Measurements from ENCODE around the gene WDR4. TPM values are rescaled to one million over a fixed set of nuclear protein-coding genes. Genes with fewer than 3 reads are reported as not detected.

The WDR4 gene
- total and polyA plus RNA-seq, 9 of the 15 experiments (the other 6 are each of a cell fraction or from before 2014, with no cell fraction given), result 5.4 to 95.4 (median 32.1) TPM

DNA sequence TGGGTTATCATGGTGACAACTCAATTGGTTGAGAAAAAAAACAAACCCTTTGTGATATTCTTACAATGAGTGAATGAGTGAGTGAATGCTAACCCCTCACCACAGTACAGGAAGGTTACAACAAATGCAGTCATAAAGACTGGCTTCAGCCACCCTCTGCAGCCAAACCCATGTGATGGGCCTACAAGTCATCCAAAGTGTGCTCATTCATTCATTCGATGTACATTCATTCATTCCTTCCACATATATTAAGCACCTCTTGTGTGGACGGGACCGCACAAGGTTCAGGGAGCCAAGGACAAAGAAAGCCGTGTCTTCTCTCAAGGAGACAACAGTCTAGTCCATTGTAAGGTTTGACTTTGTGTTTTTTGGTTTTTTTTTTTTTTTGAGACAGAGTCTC lies 49.4 kb downstream of the WDR4 start:
- TF ChIP-seq NR2F6 (CRISPR knock-in tag; IDR thresholded peaks at IDR 0.05) (no peak), ZNF24 (IDR thresholded peaks at IDR 0.05) (peak; percentile 87)
- Histone ChIP-seq H3K9me3 (replicated peaks; ENCODE audit: control insufficient read depth, insufficient read depth, low read depth, low read length) (no peaks in the 10 kb centered on the region), H3K4me3 (no peak overlapping the region), H3K36me3 (ENCODE audit: control insufficient read depth, insufficient read depth, low read length) (no peaks in the 10 kb centered on the region), H3K4me2 (ENCODE audit: insufficient read depth, low read length) (no peak overlapping the region), H3K9ac (ENCODE audit: insufficient read depth in 1 of 2, low read depth in 2 of 2, low read length in 2 of 2) (no peak overlapping the region), H3K9me1 (ENCODE audit: control insufficient read depth, insufficient read depth, low read length) (no peaks in the 10 kb centered on the region), H2AFZ (ENCODE audit: low read depth, low read length) (no peak overlapping the region), H3K27me3 (ENCODE audit: control insufficient read depth in 2 of 2, insufficient read depth in 2 of 2, low read length in 2 of 2) (peaks cover 2 to 5% of the 10 kb centered on the region in 2 experiments; a peak in 2 of 5 replicates), H3K4me1 (replicated peaks in 1 of 2; ENCODE audit: control insufficient read depth in 2 of 2, insufficient read depth in 2 of 2, low read length in 2 of 2) (no peaks in the 10 kb centered on the region; a peak in 2 of 5 replicates), H3K79me2 (ENCODE audit: control insufficient read depth, insufficient read depth, low read length) (no peaks in the 10 kb centered on the region), H4K20me1 (replicated peaks; ENCODE audit: control insufficient read depth, insufficient read depth, low read length) (peaks cover 11% of the 10 kb centered on the region; the same call in 1 of the 2 replicates), H3K27ac (ENCODE audit: extremely low read depth, low read depth, low read length) (no peak overlapping the region)
- BruUV-seq (replicated peaks), result no TSS peak
- POLR2A ChIA-PET, result no interaction called here
- no peak for FAIRE-seq
- ATAC-seq, result no peak
- in situ Hi-C loops (cut with MboI) (no loop called here), intact Hi-C loops (cut with micrococcal nuclease) (no loop called here)
- CTCF ChIA-PET (ENCODE audit: low intra/inter-chr PET ratio), result interaction anchor here (0.5 kb wide), 1 partner anchor 520 kb away, joined by 4 read pairs; no protein-coding TSS in a partner anchor
- WGBS (ENCODE audit: insufficient coverage, low coverage, missing lambda C conversion rate), result 27% methylated on average over 4 of the region's 4 CpGs
- DNase-seq (ENCODE audit: extremely low read depth in 1 of 4, low spot score in 3 of 4), result no peak

DNA sequence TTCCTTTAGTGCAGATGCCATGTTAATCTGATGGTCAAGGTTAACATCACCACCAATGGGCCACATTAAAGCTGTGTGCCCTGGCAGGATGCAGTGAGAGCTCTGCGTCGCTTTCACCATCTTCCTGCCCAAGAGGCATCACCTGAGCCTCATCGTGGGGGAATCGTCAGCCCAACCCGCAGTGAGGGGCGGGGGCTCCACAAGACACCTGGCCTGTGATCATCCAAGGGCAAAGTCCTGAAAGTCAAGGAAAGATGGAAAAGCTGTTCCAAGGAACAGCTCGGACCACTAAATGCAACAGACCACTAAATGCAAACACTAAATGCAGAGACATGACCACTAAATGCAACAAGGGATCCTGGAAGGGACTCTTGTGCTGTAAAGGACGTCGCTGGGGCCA lies 49.9 kb downstream of the WDR4 start:
- no peaks in the 10 kb centered on the region; a peak in 2 of 5 replicates for H3K4me1 ChIP-seq (replicated peaks in 1 of 2; ENCODE audit: control insufficient read depth in 2 of 2, insufficient read depth in 2 of 2, low read length in 2 of 2)
- in situ Hi-C loops (cut with MboI) (no loop called here), intact Hi-C loops (cut with micrococcal nuclease) (no loop called here)
- DNase-seq (ENCODE audit: extremely low read depth in 1 of 4, low spot score in 3 of 4) (no peak), FAIRE-seq (no peak), ATAC-seq (no peak)
- no peak overlapping the region for H3K9ac ChIP-seq (ENCODE audit: insufficient read depth in 1 of 2, low read depth in 2 of 2, low read length in 2 of 2)
- no peak overlapping the region for H3K4me2 ChIP-seq (ENCODE audit: insufficient read depth, low read length)
- H3K4me3 ChIP-seq, result no peak overlapping the region
- no peaks in the 10 kb centered on the region for H3K9me1 ChIP-seq (ENCODE audit: control insufficient read depth, insufficient read depth, low read length)
- no peak overlapping the region for H3K27ac ChIP-seq (ENCODE audit: extremely low read depth, low read depth, low read length)
- no peaks in the 10 kb centered on the region for H3K79me2 ChIP-seq (ENCODE audit: control insufficient read depth, insufficient read depth, low read length)
- ChIA-PET CTCF (ENCODE audit: low intra/inter-chr PET ratio) (interaction anchor here (0.5 kb wide), 1 partner anchor 520 kb away, joined by 4 read pairs; no protein-coding TSS in a partner anchor), POLR2A (no interaction called here)
- H4K20me1 ChIP-seq (replicated peaks; ENCODE audit: control insufficient read depth, insufficient read depth, low read length), result peaks cover 11% of the 10 kb centered on the region; the same call in 1 of the 2 replicates
- no peaks in the 10 kb centered on the region for H3K36me3 ChIP-seq (ENCODE audit: control insufficient read depth, insufficient read depth, low read length)
- BruUV-seq (replicated peaks), result no TSS peak
- H3K9me3 ChIP-seq (replicated peaks; ENCODE audit: control insufficient read depth, insufficient read depth, low read depth, low read length), result no peaks in the 10 kb centered on the region
- peaks cover 2 to 5% of the 10 kb centered on the region in 2 experiments; a peak in 2 of 5 replicates for H3K27me3 ChIP-seq (ENCODE audit: control insufficient read depth in 2 of 2, insufficient read depth in 2 of 2, low read length in 2 of 2)
- 15% methylated on average over 9 of the region's 9 CpGs for WGBS (ENCODE audit: insufficient coverage, low coverage, missing lambda C conversion rate)
- H2AFZ ChIP-seq (ENCODE audit: low read depth, low read length), result no peak overlapping the region
- TF ChIP-seq KLF13 (tag; IDR thresholded peaks at IDR 0.05; ENCODE audit: borderline replicate concordance, low read depth) (no peak), RBM34 (IDR thresholded peaks at IDR 0.05; ENCODE audit: borderline replicate concordance, insufficient read depth, low read length) (no peak), HNRNPK (IDR thresholded peaks at IDR 0.05; ENCODE audit: low read depth, low read length, poor library complexity, severe bottlenecking) (no peak), ZNF143 (CRISPR knock-in tag; IDR thresholded peaks at IDR 0.05) (no peak), RBFOX2 (IDR thresholded peaks at IDR 0.05; ENCODE audit: low read depth, low read length) (no peak)
- TF ChIP-seq, protein P1, sequence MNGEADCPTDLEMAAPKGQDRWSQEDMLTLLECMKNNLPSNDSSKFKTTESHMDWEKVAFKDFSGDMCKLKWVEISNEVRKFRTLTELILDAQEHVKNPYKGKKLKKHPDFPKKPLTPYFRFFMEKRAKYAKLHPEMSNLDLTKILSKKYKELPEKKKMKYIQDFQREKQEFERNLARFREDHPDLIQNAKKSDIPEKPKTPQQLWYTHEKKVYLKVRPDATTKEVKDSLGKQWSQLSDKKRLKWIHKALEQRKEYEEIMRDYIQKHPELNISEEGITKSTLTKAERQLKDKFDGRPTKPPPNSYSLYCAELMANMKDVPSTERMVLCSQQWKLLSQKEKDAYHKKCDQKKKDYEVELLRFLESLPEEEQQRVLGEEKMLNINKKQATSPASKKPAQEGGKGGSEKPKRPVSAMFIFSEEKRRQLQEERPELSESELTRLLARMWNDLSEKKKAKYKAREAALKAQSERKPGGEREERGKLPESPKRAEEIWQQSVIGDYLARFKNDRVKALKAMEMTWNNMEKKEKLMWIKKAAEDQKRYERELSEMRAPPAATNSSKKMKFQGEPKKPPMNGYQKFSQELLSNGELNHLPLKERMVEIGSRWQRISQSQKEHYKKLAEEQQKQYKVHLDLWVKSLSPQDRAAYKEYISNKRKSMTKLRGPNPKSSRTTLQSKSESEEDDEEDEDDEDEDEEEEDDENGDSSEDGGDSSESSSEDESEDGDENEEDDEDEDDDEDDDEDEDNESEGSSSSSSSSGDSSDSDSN (IDR thresholded peaks at IDR 0.05; ENCODE audit: borderline replicate concordance in 1 of 2, low read depth in 2 of 2, low read length in 2 of 2), result no peak
